ENCODE measurements around the gene L2HGDH.

DNA sequence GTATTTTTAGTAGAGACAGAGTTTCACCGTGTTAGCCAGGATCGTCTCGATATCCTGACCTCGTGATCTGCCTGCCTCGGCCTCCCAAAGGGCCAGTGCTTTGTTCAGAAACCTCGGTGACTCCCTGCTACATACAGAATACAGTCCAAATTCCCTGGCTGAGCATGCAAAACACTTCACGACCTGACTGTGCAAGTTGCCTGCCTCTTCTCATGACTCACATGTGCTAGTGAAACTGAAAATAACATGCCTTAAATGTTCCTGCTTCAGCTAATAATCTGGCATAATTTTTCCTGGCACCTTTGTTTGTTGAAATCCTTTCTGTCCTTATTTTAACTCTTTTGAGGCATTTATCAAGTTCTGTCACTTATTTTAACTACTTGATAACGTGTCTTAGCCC, 8.3 kb upstream of the L2HGDH start:
- TF ChIP-seq, protein P1, sequence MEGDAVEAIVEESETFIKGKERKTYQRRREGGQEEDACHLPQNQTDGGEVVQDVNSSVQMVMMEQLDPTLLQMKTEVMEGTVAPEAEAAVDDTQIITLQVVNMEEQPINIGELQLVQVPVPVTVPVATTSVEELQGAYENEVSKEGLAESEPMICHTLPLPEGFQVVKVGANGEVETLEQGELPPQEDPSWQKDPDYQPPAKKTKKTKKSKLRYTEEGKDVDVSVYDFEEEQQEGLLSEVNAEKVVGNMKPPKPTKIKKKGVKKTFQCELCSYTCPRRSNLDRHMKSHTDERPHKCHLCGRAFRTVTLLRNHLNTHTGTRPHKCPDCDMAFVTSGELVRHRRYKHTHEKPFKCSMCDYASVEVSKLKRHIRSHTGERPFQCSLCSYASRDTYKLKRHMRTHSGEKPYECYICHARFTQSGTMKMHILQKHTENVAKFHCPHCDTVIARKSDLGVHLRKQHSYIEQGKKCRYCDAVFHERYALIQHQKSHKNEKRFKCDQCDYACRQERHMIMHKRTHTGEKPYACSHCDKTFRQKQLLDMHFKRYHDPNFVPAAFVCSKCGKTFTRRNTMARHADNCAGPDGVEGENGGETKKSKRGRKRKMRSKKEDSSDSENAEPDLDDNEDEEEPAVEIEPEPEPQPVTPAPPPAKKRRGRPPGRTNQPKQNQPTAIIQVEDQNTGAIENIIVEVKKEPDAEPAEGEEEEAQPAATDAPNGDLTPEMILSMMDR (IDR thresholded peaks at IDR 0.05), result no peak
- TF ChIP-seq, protein P2, sequence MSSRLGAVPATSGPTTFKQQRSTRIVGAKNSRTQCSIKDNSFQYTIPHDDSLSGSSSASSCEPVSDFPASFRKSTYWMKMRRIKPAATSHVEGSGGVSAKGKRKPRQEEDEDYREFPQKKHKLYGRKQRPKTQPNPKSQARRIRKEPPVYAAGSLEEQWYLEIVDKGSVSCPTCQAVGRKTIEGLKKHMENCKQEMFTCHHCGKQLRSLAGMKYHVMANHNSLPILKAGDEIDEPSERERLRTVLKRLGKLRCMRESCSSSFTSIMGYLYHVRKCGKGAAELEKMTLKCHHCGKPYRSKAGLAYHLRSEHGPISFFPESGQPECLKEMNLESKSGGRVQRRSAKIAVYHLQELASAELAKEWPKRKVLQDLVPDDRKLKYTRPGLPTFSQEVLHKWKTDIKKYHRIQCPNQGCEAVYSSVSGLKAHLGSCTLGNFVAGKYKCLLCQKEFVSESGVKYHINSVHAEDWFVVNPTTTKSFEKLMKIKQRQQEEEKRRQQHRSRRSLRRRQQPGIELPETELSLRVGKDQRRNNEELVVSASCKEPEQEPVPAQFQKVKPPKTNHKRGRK (CRISPR knock-in tag; IDR thresholded peaks at IDR 0.05; ENCODE audit: borderline replicate concordance), result no peak
- TF ChIP-seq ESRRA (CRISPR knock-in tag; IDR thresholded peaks at IDR 0.05; ENCODE audit: borderline replicate concordance), result no peak
- TF ChIP-seq NFYB (CRISPR knock-in tag; conservative IDR thresholded peaks at IDR 0.05; ENCODE audit: low read depth), result no peak
- TF ChIP-seq, protein P3, sequence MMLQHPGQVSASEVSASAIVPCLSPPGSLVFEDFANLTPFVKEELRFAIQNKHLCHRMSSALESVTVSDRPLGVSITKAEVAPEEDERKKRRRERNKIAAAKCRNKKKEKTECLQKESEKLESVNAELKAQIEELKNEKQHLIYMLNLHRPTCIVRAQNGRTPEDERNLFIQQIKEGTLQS (CRISPR knock-in tag; conservative IDR thresholded peaks at IDR 0.05), result no peak
- TF ChIP-seq, protein P4, sequence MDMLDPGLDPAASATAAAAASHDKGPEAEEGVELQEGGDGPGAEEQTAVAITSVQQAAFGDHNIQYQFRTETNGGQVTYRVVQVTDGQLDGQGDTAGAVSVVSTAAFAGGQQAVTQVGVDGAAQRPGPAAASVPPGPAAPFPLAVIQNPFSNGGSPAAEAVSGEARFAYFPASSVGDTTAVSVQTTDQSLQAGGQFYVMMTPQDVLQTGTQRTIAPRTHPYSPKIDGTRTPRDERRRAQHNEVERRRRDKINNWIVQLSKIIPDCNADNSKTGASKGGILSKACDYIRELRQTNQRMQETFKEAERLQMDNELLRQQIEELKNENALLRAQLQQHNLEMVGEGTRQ (CRISPR knock-in tag; IDR thresholded peaks at IDR 0.05), result no peak
- TF ChIP-seq NR3C1 (CRISPR knock-in tag; conservative IDR thresholded peaks at IDR 0.05; ENCODE audit: low read depth), result no peak
- no peak for TF ChIP-seq IRF2 (CRISPR knock-in tag; IDR thresholded peaks at IDR 0.05; ENCODE audit: borderline replicate concordance, low read depth)
- no peak for TF ChIP-seq ELF4 (CRISPR knock-in tag; IDR thresholded peaks at IDR 0.05; ENCODE audit: low read depth)
- no peak for TF ChIP-seq CBFB (CRISPR knock-in tag; IDR thresholded peaks at IDR 0.05; ENCODE audit: low read depth)
- TF ChIP-seq, protein P5, sequence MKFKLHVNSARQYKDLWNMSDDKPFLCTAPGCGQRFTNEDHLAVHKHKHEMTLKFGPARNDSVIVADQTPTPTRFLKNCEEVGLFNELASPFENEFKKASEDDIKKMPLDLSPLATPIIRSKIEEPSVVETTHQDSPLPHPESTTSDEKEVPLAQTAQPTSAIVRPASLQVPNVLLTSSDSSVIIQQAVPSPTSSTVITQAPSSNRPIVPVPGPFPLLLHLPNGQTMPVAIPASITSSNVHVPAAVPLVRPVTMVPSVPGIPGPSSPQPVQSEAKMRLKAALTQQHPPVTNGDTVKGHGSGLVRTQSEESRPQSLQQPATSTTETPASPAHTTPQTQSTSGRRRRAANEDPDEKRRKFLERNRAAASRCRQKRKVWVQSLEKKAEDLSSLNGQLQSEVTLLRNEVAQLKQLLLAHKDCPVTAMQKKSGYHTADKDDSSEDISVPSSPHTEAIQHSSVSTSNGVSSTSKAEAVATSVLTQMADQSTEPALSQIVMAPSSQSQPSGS (CRISPR knock-in tag; IDR thresholded peaks at IDR 0.05; ENCODE audit: borderline replicate concordance, low read depth), result no peak
- TF ChIP-seq ATF1 (CRISPR knock-in tag; IDR thresholded peaks at IDR 0.05), result no peak
- TF ChIP-seq SP1 (CRISPR knock-in tag; conservative IDR thresholded peaks at IDR 0.05), result no peak
- TF ChIP-seq CREB1 (CRISPR knock-in tag; IDR thresholded peaks at IDR 0.05), result no peak

Measured in WTC11 (cell line).